ENCODE results near the gene ANKRD63. TPM values are rescaled to one million over a fixed set of nuclear protein-coding genes. Genes with fewer than 3 reads are reported as not detected.

ANKRD63 gene
- polyA plus RNA-seq, 1 of the 3 experiments (the other 2 are of a cell fraction) = not detected

- H3K79me2 ChIP-seq (ENCODE audit: insufficient read depth) = no peaks in the 10 kb centered on the region
- H2AFZ ChIP-seq (ENCODE audit: low read depth) = no peak overlapping the region
- no peaks in the 10 kb centered on the region for H3K9me3 ChIP-seq
- ChIA-PET CTCF (interaction anchor here (4.8 to 66.3 kb wide), 3 partner anchors 9 to 49 kb away, joined by 29 to 2194 read pairs (median 210); partner anchors contain the start of genes CCDC9B, DISP2, INAFM2 and PHGR1), POLR2A (no interaction called here)
- no peaks in the 10 kb centered on the region for H3K36me3 ChIP-seq (replicated peaks in 1 of 2; ENCODE audit: control insufficient read depth in 1 of 2, insufficient read depth in 2 of 2, low read length in 1 of 2)
- peaks cover 5% of the 10 kb centered on the region; the same call in 1 of the 2 replicates for H3K27me3 ChIP-seq (ENCODE audit: insufficient read depth)
- H4K20me1 ChIP-seq (ENCODE audit: insufficient read depth) = no peaks in the 10 kb centered on the region
- DNase-seq = no peak
- no peaks in the 10 kb centered on the region for H3K9me2 ChIP-seq
- H3K27ac ChIP-seq (ENCODE audit: low read depth in 2 of 2, low read length in 1 of 2) = no peak overlapping the region
- peaks cover 0 to 23% of the 10 kb centered on the region in 2 experiments; a peak in 1 of 4 replicates for H3K4me1 ChIP-seq (ENCODE audit: control insufficient read depth in 1 of 2, insufficient read depth in 2 of 2, low read depth in 1 of 2, low read length in 1 of 2)
- H3K9ac ChIP-seq = no peak overlapping the region
- no peaks in the 10 kb centered on the region for H3F3A ChIP-seq (replicated peaks; ENCODE audit: insufficient read depth)
- no peak overlapping the region for H3K4me2 ChIP-seq
- no peak for TF ChIP-seq FOXM1 (IDR thresholded peaks at IDR 0.05; ENCODE audit: low read depth)
- no peak for TF ChIP-seq USF2 (IDR thresholded peaks at IDR 0.05; ENCODE audit: borderline replicate concordance, low read depth, low read length)
- no peak for TF ChIP-seq RFX5 (IDR thresholded peaks at IDR 0.05; ENCODE audit: low read length)
- TF ChIP-seq EZH2phosphoT487 (IDR thresholded peaks at IDR 0.05; ENCODE audit: borderline replicate concordance, low read depth) = no peak
- no peak for TF ChIP-seq TEAD4 (IDR thresholded peaks at IDR 0.05; ENCODE audit: borderline replicate concordance, insufficient read depth)
- TF ChIP-seq NFIC (IDR thresholded peaks at IDR 0.05; ENCODE audit: borderline replicate concordance) = no peak
- no peak for TF ChIP-seq POLR2AphosphoS5 (IDR thresholded peaks at IDR 0.05; ENCODE audit: low read depth, low read length)
- no peak for TF ChIP-seq GABPA (IDR thresholded peaks at IDR 0.05; ENCODE audit: low read depth)
- TF ChIP-seq IRF3 (IDR thresholded peaks at IDR 0.05; ENCODE audit: low read depth, low read length) = no peak
- no peak overlapping the region for H3K4me3 ChIP-seq (ENCODE audit: low read depth in 2 of 2, low read length in 1 of 2)
Observed at GRCh38 chr15:40293006-40293405, 10.1 kb upstream of the ANKRD63 start.

- CTCF ChIA-PET = interaction anchor here (1.5 to 66.3 kb wide), 6 partner anchors 9 to 75 kb away, joined by 5 to 2194 read pairs (median 19); partner anchors contain the start of genes ANKRD63, CCDC9B, DISP2 and INAFM2
- Histone ChIP-seq H2AFZ (ENCODE audit: low read depth) (no peak overlapping the region), H3K9ac (no peak overlapping the region), H3K27me3 (ENCODE audit: insufficient read depth) (peaks cover 5% of the 10 kb centered on the region; the same call in 1 of the 2 replicates), H3K9me2 (no peaks in the 10 kb centered on the region), H3K27ac (ENCODE audit: low read depth in 2 of 2, low read length in 1 of 2) (no peak overlapping the region), H4K20me1 (ENCODE audit: insufficient read depth) (no peaks in the 10 kb centered on the region), H3K4me2 (no peak overlapping the region), H3F3A (replicated peaks; ENCODE audit: insufficient read depth) (no peaks in the 10 kb centered on the region), H3K9me3 (no peaks in the 10 kb centered on the region), H3K79me2 (ENCODE audit: insufficient read depth) (no peaks in the 10 kb centered on the region), H3K4me1 (ENCODE audit: control insufficient read depth in 1 of 2, insufficient read depth in 2 of 2, low read depth in 1 of 2, low read length in 1 of 2) (peaks cover 0 to 23% of the 10 kb centered on the region in 2 experiments; a peak in 1 of 4 replicates), H3K36me3 (replicated peaks in 1 of 2; ENCODE audit: control insufficient read depth in 1 of 2, insufficient read depth in 2 of 2, low read length in 1 of 2) (no peaks in the 10 kb centered on the region), H3K4me3 (ENCODE audit: low read depth in 2 of 2, low read length in 1 of 2) (no peak overlapping the region)
- WGBS (ENCODE audit: low lambda C conversion rate) = 40% methylated on average over 2 of the region's 3 CpGs
- POLR2A ChIA-PET = no interaction called here
- no peak for DNase-seq
- TF ChIP-seq POLR2AphosphoS5 (IDR thresholded peaks at IDR 0.05; ENCODE audit: low read depth, low read length) (no peak), MXI1 (IDR thresholded peaks at IDR 0.05; ENCODE audit: low read depth, low read length) (no peak), MEF2A (IDR thresholded peaks at IDR 0.05; ENCODE audit: borderline replicate concordance, low read depth) (no peak), RAD21 (IDR thresholded peaks at IDR 0.05; ENCODE audit: low read length) (no peak), GATA2 (CRISPR knock-in tag; IDR thresholded peaks at IDR 0.05) (no peak), USF2 (IDR thresholded peaks at IDR 0.05; ENCODE audit: borderline replicate concordance, low read depth, low read length) (no peak), FOXM1 (IDR thresholded peaks at IDR 0.05; ENCODE audit: low read depth) (no peak), GABPA (IDR thresholded peaks at IDR 0.05; ENCODE audit: low read depth) (no peak), USF1 (IDR thresholded peaks at IDR 0.05; ENCODE audit: borderline replicate concordance, low read depth) (no peak), RXRA (IDR thresholded peaks at IDR 0.05; ENCODE audit: borderline replicate concordance, low read depth) (no peak), TEAD4 (IDR thresholded peaks at IDR 0.05; ENCODE audit: borderline replicate concordance, insufficient read depth) (no peak), ELF1 (IDR thresholded peaks at IDR 0.05) (no peak), ZBTB33 (IDR thresholded peaks at IDR 0.05; ENCODE audit: borderline replicate concordance, low read depth) (no peak), FOXJ3 (CRISPR knock-in tag; IDR thresholded peaks at IDR 0.05) (no peak), TCF12 (IDR thresholded peaks at IDR 0.05) (no peak), TAF1 (IDR thresholded peaks at IDR 0.05; ENCODE audit: borderline replicate concordance, low read depth, low read length) (no peak), EP300 (IDR thresholded peaks at IDR 0.05; ENCODE audit: borderline replicate concordance in 1 of 2, low read depth in 1 of 2, low read length in 1 of 2) (no peak)
Observed at GRCh38 chr15:40292246-40292645, 9.4 kb upstream of the ANKRD63 start.

Data from SK-N-SH (cell line).